ENCODE data around the gene CYBA. TPM values are rescaled to one million over a fixed set of nuclear protein-coding genes. Genes with fewer than 3 reads are reported as not detected.

The CYBA gene
- total and polyA plus RNA-seq, 9 of the 15 experiments (the other 6 are each of a cell fraction or from before 2014, with no cell fraction given): 0.34 to 683 (median 93.0) TPM

DNA sequence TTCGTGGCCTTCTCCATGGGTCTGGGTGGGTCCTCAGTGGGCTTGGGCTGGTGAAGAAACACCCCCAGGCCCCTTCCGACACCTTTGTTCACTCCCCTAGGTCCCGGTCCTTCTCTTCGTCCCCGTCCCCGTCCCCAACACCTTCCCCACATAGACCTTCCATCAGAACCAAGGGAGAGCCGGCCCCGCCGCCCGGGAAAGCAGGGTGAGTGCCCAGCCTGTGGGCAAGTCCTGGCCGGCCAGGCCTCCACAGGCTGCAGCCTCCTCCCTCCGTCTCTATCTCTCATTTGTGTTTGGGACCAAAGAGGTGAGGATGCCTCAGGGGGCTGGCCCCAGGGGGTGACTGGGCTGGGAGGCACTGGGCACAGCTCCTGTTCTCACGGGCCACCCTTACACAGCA lies 27.0 kb downstream of the CYBA start (continued):
- TF ChIP-seq, protein P1, sequence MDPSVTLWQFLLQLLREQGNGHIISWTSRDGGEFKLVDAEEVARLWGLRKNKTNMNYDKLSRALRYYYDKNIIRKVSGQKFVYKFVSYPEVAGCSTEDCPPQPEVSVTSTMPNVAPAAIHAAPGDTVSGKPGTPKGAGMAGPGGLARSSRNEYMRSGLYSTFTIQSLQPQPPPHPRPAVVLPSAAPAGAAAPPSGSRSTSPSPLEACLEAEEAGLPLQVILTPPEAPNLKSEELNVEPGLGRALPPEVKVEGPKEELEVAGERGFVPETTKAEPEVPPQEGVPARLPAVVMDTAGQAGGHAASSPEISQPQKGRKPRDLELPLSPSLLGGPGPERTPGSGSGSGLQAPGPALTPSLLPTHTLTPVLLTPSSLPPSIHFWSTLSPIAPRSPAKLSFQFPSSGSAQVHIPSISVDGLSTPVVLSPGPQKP (CRISPR knock-in tag; IDR thresholded peaks at IDR 0.05): no peak
- TF ChIP-seq, protein P2, sequence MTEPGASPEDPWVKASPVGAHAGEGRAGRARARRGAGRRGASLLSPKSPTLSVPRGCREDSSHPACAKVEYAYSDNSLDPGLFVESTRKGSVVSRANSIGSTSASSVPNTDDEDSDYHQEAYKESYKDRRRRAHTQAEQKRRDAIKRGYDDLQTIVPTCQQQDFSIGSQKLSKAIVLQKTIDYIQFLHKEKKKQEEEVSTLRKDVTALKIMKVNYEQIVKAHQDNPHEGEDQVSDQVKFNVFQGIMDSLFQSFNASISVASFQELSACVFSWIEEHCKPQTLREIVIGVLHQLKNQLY (CRISPR knock-in tag; conservative IDR thresholded peaks at IDR 0.05): no peak
- TF ChIP-seq, protein P3, sequence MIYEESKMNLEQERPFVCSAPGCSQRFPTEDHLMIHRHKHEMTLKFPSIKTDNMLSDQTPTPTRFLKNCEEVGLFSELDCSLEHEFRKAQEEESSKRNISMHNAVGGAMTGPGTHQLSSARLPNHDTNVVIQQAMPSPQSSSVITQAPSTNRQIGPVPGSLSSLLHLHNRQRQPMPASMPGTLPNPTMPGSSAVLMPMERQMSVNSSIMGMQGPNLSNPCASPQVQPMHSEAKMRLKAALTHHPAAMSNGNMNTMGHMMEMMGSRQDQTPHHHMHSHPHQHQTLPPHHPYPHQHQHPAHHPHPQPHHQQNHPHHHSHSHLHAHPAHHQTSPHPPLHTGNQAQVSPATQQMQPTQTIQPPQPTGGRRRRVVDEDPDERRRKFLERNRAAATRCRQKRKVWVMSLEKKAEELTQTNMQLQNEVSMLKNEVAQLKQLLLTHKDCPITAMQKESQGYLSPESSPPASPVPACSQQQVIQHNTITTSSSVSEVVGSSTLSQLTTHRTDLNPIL (CRISPR knock-in tag; IDR thresholded peaks at IDR 0.05): no peak
- no peak for TF ChIP-seq EP300 (IDR thresholded peaks at IDR 0.05; ENCODE audit: low read length)
- no peak for TF ChIP-seq ZNF174 (CRISPR knock-in tag; IDR thresholded peaks at IDR 0.05)
- TF ChIP-seq MCM2 (IDR thresholded peaks at IDR 0.05; ENCODE audit: low read depth): no peak

DNA sequence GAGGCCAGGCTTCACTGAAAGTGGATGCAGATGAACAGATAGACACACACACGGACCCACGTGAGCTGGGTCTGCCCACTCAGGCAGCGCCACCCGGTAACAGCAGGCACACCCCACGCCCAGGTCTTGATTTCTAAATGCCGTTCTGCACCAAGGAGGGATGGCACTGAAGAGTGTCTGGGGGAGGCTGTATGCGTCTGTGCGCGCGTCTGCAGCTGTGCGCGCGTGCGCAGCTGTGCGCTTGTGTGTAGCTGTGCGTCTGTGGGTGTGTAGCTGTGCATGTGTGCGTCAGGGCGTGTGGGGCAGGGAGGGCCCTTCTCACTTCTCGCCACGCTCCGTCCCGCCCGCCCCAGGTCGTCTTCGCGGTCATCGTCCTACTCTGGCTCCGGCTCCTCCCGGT lies 28.0 kb downstream of the CYBA start:
- ChIA-PET POLR2A (interaction anchor here (0.6 kb wide), 3 partner anchors 8 to 87 kb away, joined by 3 read pairs; no protein-coding TSS in a partner anchor), CTCF (ENCODE audit: low intra/inter-chr PET ratio) (no interaction called here)
- Histone ChIP-seq H2AFZ (ENCODE audit: low read depth, low read length) (no peak overlapping the region), H3K27me3 (ENCODE audit: control insufficient read depth in 2 of 2, insufficient read depth in 2 of 2, low read length in 2 of 2) (no peaks in the 10 kb centered on the region), H3K9me1 (ENCODE audit: control insufficient read depth, insufficient read depth, low read length) (peaks cover 4% of the 10 kb centered on the region), H3K79me2 (ENCODE audit: control insufficient read depth, insufficient read depth, low read length) (peaks cover 25% of the 10 kb centered on the region), H3K4me2 (ENCODE audit: insufficient read depth, low read length) (no peak overlapping the region), H3K9ac (ENCODE audit: insufficient read depth in 1 of 2, low read depth in 2 of 2, low read length in 2 of 2) (no peak overlapping the region; a peak in 1 of 4 replicates), H3K4me3 (no peak overlapping the region), H3K9me3 (replicated peaks; ENCODE audit: control insufficient read depth, insufficient read depth, low read depth, low read length) (no peaks in the 10 kb centered on the region), H4K20me1 (replicated peaks; ENCODE audit: control insufficient read depth, insufficient read depth, low read length) (peaks cover under 1% of the 10 kb centered on the region; the same call in 1 of the 2 replicates), H3K36me3 (ENCODE audit: control insufficient read depth, insufficient read depth, low read length) (peaks cover 91% of the 10 kb centered on the region), H3K27ac (ENCODE audit: extremely low read depth, low read depth, low read length) (no peak overlapping the region), H3K4me1 (replicated peaks in 1 of 2; ENCODE audit: control insufficient read depth in 2 of 2, insufficient read depth in 2 of 2, low read length in 2 of 2) (peaks cover 10 to 40% of the 10 kb centered on the region in 2 experiments; a peak in 4 of 5 replicates)
- DNase-seq (ENCODE audit: extremely low read depth in 1 of 4, low spot score in 3 of 4) (no peak), ATAC-seq (no peak), FAIRE-seq (no peak)
- in situ Hi-C loops (cut with MboI) (no loop called here), intact Hi-C loops (cut with micrococcal nuclease) (no loop called here)
- BruUV-seq (replicated peaks): no TSS peak
- WGBS (ENCODE audit: insufficient coverage, low coverage, missing lambda C conversion rate): 95% methylated on average over 26 of the region's 29 CpGs
- no peak for TF ChIP-seq ELF1 (tag; IDR thresholded peaks at IDR 0.05)
- peak; percentile 22 for TF ChIP-seq RBM22 (IDR thresholded peaks at IDR 0.05; ENCODE audit: low read depth, low read length, poor library complexity, severe bottlenecking)
